Measurements from ENCODE around the gene UQCRQ. TPM values are rescaled to one million over a fixed set of nuclear protein-coding genes. Genes with fewer than 3 reads are reported as not detected.

The UQCRQ gene
- polyA plus RNA-seq, 1 donor: 172 TPM

DNA sequence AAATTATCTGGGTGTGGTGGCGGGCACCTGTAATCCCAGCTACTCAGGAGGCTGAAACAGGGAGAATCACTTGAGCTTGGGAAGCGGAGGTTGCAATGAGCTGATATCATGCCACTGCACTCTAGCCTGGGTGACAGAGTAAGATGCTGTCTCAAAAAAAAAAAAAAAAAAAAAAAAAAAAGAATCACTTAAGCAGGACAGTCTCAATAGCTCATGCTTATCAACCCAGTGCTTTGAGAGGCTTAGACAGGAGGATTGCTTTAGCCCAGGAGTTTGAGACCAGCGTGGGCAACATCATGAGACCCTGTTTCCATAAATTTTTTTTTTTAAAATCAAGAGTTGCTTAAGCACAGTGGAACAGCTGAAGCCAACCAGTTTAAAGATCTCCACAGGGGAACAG lies 49.6 kb downstream of the UQCRQ start:
- no peak for DNase-seq

Other genes starting within 250 kb of the UQCRQ start
- not detected for gene IL13, start 208.5 kb upstream of the UQCRQ start, polyA plus RNA-seq (ENCODE audit: insufficient read length)
- gene IL4, start 192.7 kb upstream of the UQCRQ start, polyA plus RNA-seq (ENCODE audit: insufficient read length): not detected
- gene KIF3A, start 129.1 kb upstream of the UQCRQ start, polyA plus RNA-seq (ENCODE audit: insufficient read length): 7.1 TPM
- gene CCNI2, start 119.2 kb upstream of the UQCRQ start, polyA plus RNA-seq (ENCODE audit: insufficient read length): 0.57 TPM
- 37.4 TPM for gene SEPTIN8, start 89.4 kb upstream of the UQCRQ start, polyA plus RNA-seq (ENCODE audit: insufficient read length)
- 0.23 TPM for gene SOWAHA, start 53.3 kb upstream of the UQCRQ start, polyA plus RNA-seq (ENCODE audit: insufficient read length)
- gene SHROOM1, start 36.0 kb upstream of the UQCRQ start, polyA plus RNA-seq (ENCODE audit: insufficient read length): 2.8 TPM
- gene GDF9, start 173 bp upstream of the UQCRQ start, polyA plus RNA-seq (ENCODE audit: insufficient read length): 0.83 TPM
- 2.6 TPM for gene LEAP2, start 7.0 kb downstream of the UQCRQ start, polyA plus RNA-seq (ENCODE audit: insufficient read length)
- gene AFF4, start 97.0 kb downstream of the UQCRQ start, polyA plus RNA-seq (ENCODE audit: insufficient read length): 44.0 TPM
- 21.4 TPM for gene ZCCHC10, start 159.9 kb downstream of the UQCRQ start, polyA plus RNA-seq (ENCODE audit: insufficient read length)
- gene HSPA4, start 185.4 kb downstream of the UQCRQ start, polyA plus RNA-seq (ENCODE audit: insufficient read length): 68.3 TPM

All from hindlimb muscle (tissue), 1 donor.